Mesenchymal stem cell (in vitro differentiated cells and primary cell): ENCODE data around the gene ZNF532.
A peak's percentile ranks its signal among the peaks of the same experiment; 100 is the strongest.
"Not testable (repeated sequence)": the region's sequence is repeated elsewhere in the genome, so short reads cannot be mapped to it uniquely, and the experiment has no call there.

ENCODE experiments used
- DNase-seq: peaks from one replicate; pipeline ENCODE4 v3.0.0-alpha.2; 2013
- H2AFZ ChIP-seq: one replicate; pipeline ENCODE4 v1.6.1; 2013; ENCODE audit warnings: low read depth, mild to moderate bottlenecking, control low read depth, inconsistent platforms, low read length, moderate library complexity
- H2AK5ac ChIP-seq: 2 replicates; pipeline ENCODE4 v1.6.1; 2013; ENCODE audit warnings: low read length, moderate library complexity, mild to moderate bottlenecking, inconsistent platforms; ENCODE audit not compliant: severe bottlenecking
- H2BK120ac ChIP-seq: one replicate; pipeline ENCODE4 v1.6.1; 2013; ENCODE audit warnings: low read depth, mild to moderate bottlenecking, inconsistent platforms, low read length, moderate library complexity
- H2BK12ac ChIP-seq, 2 experiments: one replicate each; pipeline ENCODE4 v1.6.1; 2013; ENCODE audit warnings: inconsistent platforms in 2 of 2, low read length in 2 of 2, mild to moderate bottlenecking in 2 of 2, moderate library complexity in 2 of 2, control low read depth in 1 of 2
- H2BK15ac ChIP-seq: one replicate; pipeline ENCODE4 v1.6.1; 2013; ENCODE audit warnings: mild to moderate bottlenecking, low read depth, inconsistent platforms; ENCODE audit not compliant: poor library complexity, severe bottlenecking
- H2BK5ac ChIP-seq: 2 replicates; pipeline ENCODE4 v1.6.1; 2013; ENCODE audit warnings: low read depth, mild to moderate bottlenecking, low read length, control low read depth, inconsistent platforms; ENCODE audit not compliant: poor library complexity, severe bottlenecking
- H3K14ac ChIP-seq, 2 experiments: one replicate each; pipeline ENCODE4 v1.6.1; 2013; ENCODE audit warnings: inconsistent platforms in 2 of 2, low read length in 2 of 2, control low read depth in 1 of 2, mild to moderate bottlenecking in 1 of 2, moderate library complexity in 1 of 2
- H3K18ac ChIP-seq, 2 experiments: one replicate each; pipeline ENCODE4 v1.6.1; 2013; ENCODE audit warnings: inconsistent platforms in 2 of 2, low read length in 2 of 2, control low read depth in 1 of 2, low read depth in 1 of 2, mild to moderate bottlenecking in 1 of 2
- H3K23ac ChIP-seq, 2 experiments: one replicate each; pipeline ENCODE4 v1.6.1; 2013; ENCODE audit warnings: inconsistent platforms in 2 of 2, low read length in 2 of 2, mild to moderate bottlenecking in 2 of 2, moderate library complexity in 2 of 2, control low read depth in 1 of 2
- H3K27ac ChIP-seq: 2 replicates; pipeline ENCODE4 v1.5.1; 2013; ENCODE audit warnings: mild to moderate bottlenecking, moderate library complexity, low read length, control low read depth, inconsistent platforms; ENCODE audit not compliant: poor library complexity, severe bottlenecking
- H3K27me3 ChIP-seq, 2 experiments: 2 replicates each; pipeline versions ENCODE4 v1.6.1 to v1.7.0; 2013; ENCODE audit warnings: low read length in 2 of 2, mild to moderate bottlenecking in 2 of 2, moderate library complexity in 2 of 2, control low read depth in 1 of 2, inconsistent platforms in 1 of 2; ENCODE audit not compliant: control insufficient read depth in 1 of 2, insufficient read depth in 1 of 2
- H3K36me3 ChIP-seq, 2 experiments: 2 replicates each; pipeline versions ENCODE4 v1.6.1 to v1.7.0; 2013; ENCODE audit warnings: low read length in 2 of 2, control low read depth in 1 of 2, inconsistent platforms in 1 of 2, low read depth in 1 of 2, mild to moderate bottlenecking in 1 of 2; ENCODE audit not compliant: insufficient read depth in 2 of 2, control insufficient read depth in 1 of 2
- H3K4ac ChIP-seq, 2 experiments: one replicate each; pipeline ENCODE4 v1.6.1; 2013; ENCODE audit warnings: inconsistent platforms in 2 of 2, low read length in 2 of 2, mild to moderate bottlenecking in 2 of 2, moderate library complexity in 2 of 2, control low read depth in 1 of 2, low read depth in 1 of 2
- H3K4me1 ChIP-seq: 2 replicates; pipeline ENCODE4 v1.6.1; 2013; ENCODE audit warnings: low read depth, low read length, control low read depth; ENCODE audit not compliant: control insufficient read depth, insufficient read depth
- H3K4me2 ChIP-seq: 2 replicates; pipeline ENCODE4 v1.6.1; 2013; ENCODE audit warnings: low read length, mild to moderate bottlenecking, inconsistent platforms; ENCODE audit not compliant: poor library complexity, severe bottlenecking
- H3K4me3 ChIP-seq, 2 experiments: 2 replicates each; pipeline versions ENCODE4 v1.5.1 to v1.7.0; 2013; ENCODE audit warnings: low read length in 2 of 2, mild to moderate bottlenecking in 2 of 2, control low read depth in 1 of 2, low read depth in 1 of 2; ENCODE audit not compliant: insufficient read depth in 1 of 2
- H3K79me1 ChIP-seq: replicated peaks from 2 replicates; pipeline ENCODE4 v1.6.1; 2013; ENCODE audit warnings: mild to moderate bottlenecking, control low read depth, low read length, inconsistent platforms; ENCODE audit not compliant: poor library complexity, severe bottlenecking
- H3K9ac ChIP-seq: 2 replicates; pipeline ENCODE4 v1.7.0; 2013; ENCODE audit warnings: mild to moderate bottlenecking, low read length, moderate library complexity
- H3K9me3 ChIP-seq: 2 replicates; pipeline ENCODE4 v1.7.0; 2013; ENCODE audit warnings: mild to moderate bottlenecking, low read length; ENCODE audit not compliant: control insufficient read depth
- H4K8ac ChIP-seq: one replicate; pipeline ENCODE4 v1.6.1; 2013; ENCODE audit warnings: inconsistent platforms, mild to moderate bottlenecking, low read length, moderate library complexity
- H4K91ac ChIP-seq: one replicate; pipeline ENCODE4 v1.6.1; 2013; ENCODE audit warnings: mild to moderate bottlenecking, low read length, inconsistent platforms
- WGBS: methylation state at CpG from one replicate; pipeline ENCODE4 v1.1.7; 2013; ENCODE audit warnings: mixed read lengths; 5-methylcytosine and 5-hydroxymethylcytosine counted together

The ZNF532 gene

DNA sequence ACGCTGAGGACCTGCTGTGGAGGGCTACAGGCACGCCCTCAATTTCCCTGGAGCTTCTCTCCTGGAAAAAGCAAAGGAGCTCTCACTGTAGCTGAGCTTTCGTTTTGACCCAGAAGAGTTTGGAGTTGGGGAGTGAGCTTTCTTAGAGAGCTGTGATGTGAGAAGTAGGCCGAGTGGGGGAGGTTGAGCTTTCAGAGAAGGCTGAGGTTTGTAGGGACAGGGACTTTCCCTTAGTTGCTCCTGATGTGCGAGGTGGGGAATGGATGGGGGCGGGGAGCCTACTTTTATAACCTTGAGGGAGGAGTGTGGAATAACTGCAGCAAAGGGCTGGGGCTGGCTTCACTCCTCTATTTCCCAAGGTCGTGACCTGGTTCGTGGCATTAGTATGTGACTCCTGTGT, 47.1 kb downstream of the ZNF532 start:
- peak overlapping the region in 1 of 2 experiments; percentile 52 for H3K4me3 ChIP-seq
- DNase-seq: peak; percentile 71
- no peaks in the 10 kb centered on the region for H3K27me3 ChIP-seq
- H2BK5ac ChIP-seq: no peak overlapping the region
- peaks cover 8 to 18% of the 10 kb centered on the region in 2 experiments for H3K36me3 ChIP-seq
- H3K27ac ChIP-seq: peak overlapping the region; percentile 5
- peak overlapping the region; percentile 65 for H2BK15ac ChIP-seq
- peak overlapping the region in 1 of 2 experiments; percentile 19 for H3K4ac ChIP-seq
- H3K18ac ChIP-seq: peak overlapping the region in 1 of 2 experiments; percentile 54
- H3K9me3 ChIP-seq: no peaks in the 10 kb centered on the region
- H3K4me2 ChIP-seq: peak overlapping the region; percentile 9
- peak overlapping the region in 1 of 2 experiments; percentile 3 for H3K14ac ChIP-seq
- no peak overlapping the region for H2AFZ ChIP-seq
- H3K23ac ChIP-seq: no peak overlapping the region
- peaks cover 23% of the 10 kb centered on the region for H3K4me1 ChIP-seq
- H4K8ac ChIP-seq: peak overlapping the region; percentile 16
- H2BK120ac ChIP-seq: no peak overlapping the region
- WGBS: 52% methylated on average over 8 of the region's 8 CpGs
- peaks cover 22% of the 10 kb centered on the region for H3K79me1 ChIP-seq
- H2AK5ac ChIP-seq: peak overlapping the region; percentile 35
- peak overlapping the region in 1 of 2 experiments; percentile 10 for H2BK12ac ChIP-seq
- H3K9ac ChIP-seq: peak overlapping the region; percentile 50
- H4K91ac ChIP-seq: no peak overlapping the region

GRCh38 chr18:58915006-58915799, 50.5 kb downstream of the ZNF532 start:
- 98% methylated on average over 14 of the region's 14 CpGs for WGBS
- H2AK5ac ChIP-seq: no peak overlapping the region
- peak overlapping the region; percentile 1 for H3K4me2 ChIP-seq
- no peak overlapping the region for H2AFZ ChIP-seq
- no peak overlapping the region for H2BK5ac ChIP-seq
- no peaks in the 10 kb centered on the region for H3K27me3 ChIP-seq
- H2BK12ac ChIP-seq: no peak overlapping the region
- no peak overlapping the region for H2BK120ac ChIP-seq
- no peak overlapping the region for H3K4me3 ChIP-seq
- no peak overlapping the region for H3K14ac ChIP-seq
- no peak for DNase-seq
- H3K9me3 ChIP-seq: no peaks in the 10 kb centered on the region
- peaks cover 28 to 44% of the 10 kb centered on the region in 2 experiments for H3K36me3 ChIP-seq
- no peak overlapping the region for H2BK15ac ChIP-seq
- H3K23ac ChIP-seq: no peak overlapping the region
- peak overlapping the region; percentile 38 for H3K27ac ChIP-seq
- peaks cover 36% of the 10 kb centered on the region for H3K79me1 ChIP-seq
- H4K8ac ChIP-seq: no peak overlapping the region
- H3K4me1 ChIP-seq: peaks cover 23% of the 10 kb centered on the region
- peak overlapping the region in 1 of 2 experiments; percentile 49 for H3K18ac ChIP-seq
- H3K9ac ChIP-seq: no peak overlapping the region
- no peak overlapping the region for H4K91ac ChIP-seq
- no peak overlapping the region for H3K4ac ChIP-seq

GRCh38 chr18:58915995-58916394, 51.3 kb downstream of the ZNF532 start:
- Histone ChIP-seq H3K23ac (no peak overlapping the region), H2AK5ac (no peak overlapping the region), H3K27me3 (no peaks in the 10 kb centered on the region), H4K8ac (no peak overlapping the region), H2BK5ac (no peak overlapping the region), H2BK12ac (no peak overlapping the region), H3K9me3 (no peaks in the 10 kb centered on the region), H3K27ac (peak overlapping the region; percentile 4), H4K91ac (no peak overlapping the region), H3K4me3 (no peak overlapping the region), H3K4me2 (no peak overlapping the region), H3K9ac (no peak overlapping the region), H3K4me1 (peaks cover 22% of the 10 kb centered on the region), H3K36me3 (peaks cover 32 to 47% of the 10 kb centered on the region in 2 experiments), H2BK15ac (no peak overlapping the region), H2AFZ (no peak overlapping the region), H3K18ac (no peak overlapping the region), H2BK120ac (no peak overlapping the region), H3K79me1 (peaks cover 39% of the 10 kb centered on the region), H3K14ac (no peak overlapping the region), H3K4ac (no peak overlapping the region)
- DNase-seq: no peak
- no CpG with 5 or more reads among the region's 1 CpG for WGBS

DNA sequence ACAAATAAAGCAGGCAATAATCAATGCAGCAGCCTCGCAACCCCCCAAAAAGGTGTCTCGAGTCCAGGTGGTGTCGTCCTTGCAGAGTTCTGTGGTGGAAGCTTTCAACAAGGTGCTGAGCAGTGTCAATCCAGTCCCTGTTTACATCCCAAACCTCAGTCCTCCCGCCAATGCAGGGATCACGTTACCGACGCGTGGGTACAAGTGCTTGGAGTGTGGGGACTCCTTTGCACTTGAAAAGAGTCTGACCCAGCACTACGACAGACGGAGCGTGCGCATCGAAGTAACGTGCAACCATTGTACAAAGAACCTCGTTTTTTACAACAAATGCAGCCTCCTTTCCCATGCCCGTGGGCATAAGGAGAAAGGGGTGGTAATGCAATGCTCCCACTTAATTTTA, 55.3 kb downstream of the ZNF532 start:
- not testable (repeated sequence) for H3K23ac ChIP-seq, H3K27ac ChIP-seq, H4K8ac ChIP-seq, H4K91ac ChIP-seq, H3K4me1 ChIP-seq, H3K4me3 ChIP-seq, H3K9me3 ChIP-seq, DNase-seq, H2BK15ac ChIP-seq, H3K18ac ChIP-seq, H3K9ac ChIP-seq, H3K27me3 ChIP-seq, H2AFZ ChIP-seq, H2BK12ac ChIP-seq, H3K14ac ChIP-seq, H3K4ac ChIP-seq, H2BK120ac ChIP-seq, H2AK5ac ChIP-seq, H2BK5ac ChIP-seq, H3K4me2 ChIP-seq
- peaks cover 50 to 63% of the 10 kb centered on the region in 2 experiments for H3K36me3 ChIP-seq
- peaks cover 44% of the 10 kb centered on the region for H3K79me1 ChIP-seq
- WGBS: 97% methylated on average over 10 of the region's 16 CpGs
